ENCODE results near the gene SURF4. TPM values are rescaled to one million over a fixed set of nuclear protein-coding genes. Genes with fewer than 3 reads are reported as not detected.

The SURF4 gene
- total and polyA plus RNA-seq, 2 of the 13 experiments (the other 11 are each of a cell fraction or from before 2014, with no cell fraction given): 220 to 265 TPM

GRCh38 chr9:133355881-133356357 is 19.9 kb downstream of the SURF4 start:
- H3K4me3 ChIP-seq (replicated peaks in 1 of 3; ENCODE audit: insufficient read depth in 1 of 3, low read depth in 2 of 3, low read length in 3 of 3): peak overlapping the region; percentile 80 to 91 (median 90)
- no peak overlapping the region for H2AFZ ChIP-seq (ENCODE audit: low read length)
- peak; percentile 6 for ATAC-seq
- no peak for FAIRE-seq
- H4K20me1 ChIP-seq (ENCODE audit: insufficient read depth, low read length): peaks cover 20% of the 10 kb centered on the region
- in situ Hi-C loops (cut with HindIII; ENCODE audit: extremely low pct_ligation_motif_present, low pct_unique_long_range_greater_than_20kb): loop anchor here (5.0 kb wide), 2 partner anchors 51 to 131 kb away; no protein-coding TSS in a partner anchor
- WGBS (ENCODE audit: low lambda C conversion rate): 0% methylated on average over 12 of the region's 31 CpGs
- H3K36me3 ChIP-seq (replicated peaks in 1 of 2; ENCODE audit: control insufficient read depth in 1 of 2, insufficient read depth in 2 of 2, low read length in 2 of 2): peaks cover 9 to 46% of the 10 kb centered on the region in 2 experiments
- H3K9me3 ChIP-seq (ENCODE audit: low read length): no peaks in the 10 kb centered on the region
- peaks cover 15% of the 10 kb centered on the region for H3K79me2 ChIP-seq (ENCODE audit: insufficient read depth, low read length)
- peak overlapping the region; percentile 89 for H3K9ac ChIP-seq (ENCODE audit: insufficient read depth, low read depth, low read length)
- TF ChIP-seq BORCS8-MEF2B (CRISPR knock-in tag; IDR thresholded peaks at IDR 0.05) (no peak), GABPB1 (CRISPR knock-in tag; IDR thresholded peaks at IDR 0.05) (no peak), TRIM24 (CRISPR knock-in tag; IDR thresholded peaks at IDR 0.05) (no peak), CTCF (CRISPR knock-in tag; IDR thresholded peaks at IDR 0.05) (peak; percentile 14; the same call in 1 of the 2 replicates), KMT2A (CRISPR knock-in tag; IDR thresholded peaks at IDR 0.05) (0 out of 2 replicates have a peak, but pooled peaks have one; percentile 4), ZNF333 (CRISPR knock-in tag; IDR thresholded peaks at IDR 0.05; ENCODE audit: borderline replicate concordance) (0 out of 2 replicates have a peak, but pooled peaks have one; percentile 38), KDM5A (IDR thresholded peaks at IDR 0.05; ENCODE audit: borderline replicate concordance, low read length) (peak; percentile 61; the same call in 1 of the 2 replicates), DRAP1 (CRISPR knock-in tag; IDR thresholded peaks at IDR 0.05) (no peak), ZNF12 (CRISPR knock-in tag; IDR thresholded peaks at IDR 0.05) (no peak), KAT7 (CRISPR knock-in tag; IDR thresholded peaks at IDR 0.05; ENCODE audit: borderline replicate concordance) (no peak), ZBTB39 (CRISPR knock-in tag; IDR thresholded peaks at IDR 0.05) (0 out of 2 replicates have a peak, but pooled peaks have one; percentile 23), PATZ1 (CRISPR knock-in tag; IDR thresholded peaks at IDR 0.05) (0 out of 2 replicates have a peak, but pooled peaks have one; percentile 10), MTF2 (CRISPR knock-in tag; IDR thresholded peaks at IDR 0.05; ENCODE audit: borderline replicate concordance) (0 out of 2 replicates have a peak, but pooled peaks have one; percentile 4), ZNF547 (CRISPR knock-in tag; IDR thresholded peaks at IDR 0.05) (0 out of 2 replicates have a peak, but pooled peaks have one; percentile 8)
- H3K4me1 ChIP-seq (ENCODE audit: insufficient read depth, low read length): peaks cover 47% of the 10 kb centered on the region
- H3K27ac ChIP-seq (ENCODE audit: extremely low read length, insufficient read depth, low read length): peak overlapping the region; percentile 61
- peak overlapping the region; percentile 86 for H3K4me2 ChIP-seq (ENCODE audit: low read depth, low read length)
- POLR2A ChIA-PET: interaction anchor here (0.6 to 1.9 kb wide), 10 partner anchors 8 to 359 kb away, joined by 3 to 22 read pairs (median 4); partner anchors contain the start of genes CACFD1, MED22, RPL7A and SLC2A6
- H3K27me3 ChIP-seq (ENCODE audit: control insufficient read depth in 1 of 2, insufficient read depth in 2 of 2, low read length in 2 of 2): no peaks in the 10 kb centered on the region; a peak in 1 of 5 replicates
- TSS peak; percentile 61 for BruUV-seq (replicated peaks)
- CTCF ChIA-PET (ENCODE audit: low intra/inter-chr PET ratio, low total read pairs): interaction anchor here (0.7 kb wide), 2 partner anchors 47 to 48 kb away, joined by 3 read pairs; no protein-coding TSS in a partner anchor
- intact Hi-C loops (cut with micrococcal nuclease; ENCODE audit: unreplicated experiment): loop anchor here (5.0 kb wide), 2 partner anchors 41 to 131 kb away; no protein-coding TSS in a partner anchor
- no peak for DNase-seq (ENCODE audit: low spot score)
